IPS-NIHi7 (cell line): ENCODE results near the gene WDR13.
"Not testable (repeated sequence)": the region's sequence is repeated elsewhere in the genome, so short reads cannot be mapped to it uniquely, and the experiment has no call there.

Experiments used
- DNase-seq: peaks from one replicate; pipeline ENCODE4 v3.0.0; 2012; ENCODE audit warnings: mixed read lengths; ENCODE audit errors: extremely low spot score

Gene WDR13

GRCh38 chrX:48597353-48598264 lies at the start of gene WDR13:
WDR13 (plus strand) TSS chrX:48597492; CDS start chrX:48597997, 505 bp downstream.
- peak; percentile 88 for DNase-seq

- no peak for DNase-seq
Observed at GRCh38 chrX:48548871-48549270, 48.4 kb upstream of the WDR13 start.

GRCh38 chrX:48555731-48556325 lies 41.5 kb upstream of the WDR13 start:
- not testable (repeated sequence) for DNase-seq

GRCh38 chrX:48558271-48558670 lies 39.0 kb upstream of the WDR13 start:
- no peak for DNase-seq

GRCh38 chrX:48559636-48560035 lies 37.7 kb upstream of the WDR13 start:
- no peak for DNase-seq

GRCh38 chrX:48560056-48560455 lies 37.2 kb upstream of the WDR13 start:
- DNase-seq: no peak

- DNase-seq: no peak
Observed at GRCh38 chrX:48560681-48561080, 36.6 kb upstream of the WDR13 start.

GRCh38 chrX:48569958-48570357 lies 27.3 kb upstream of the WDR13 start:
- DNase-seq: no peak

GRCh38 chrX:48573690-48574269 lies 23.5 kb upstream of the WDR13 start:
- no peak for DNase-seq

GRCh38 chrX:48574270-48575266 lies 22.7 kb upstream of the WDR13 start, which contains the start of gene RBM3:
RBM3 (plus strand) TSS chrX:48574484; CDS start chrX:48575181, 697 bp downstream.
- peak; percentile 85 for DNase-seq

GRCh38 chrX:48575642-48576041 lies 21.6 kb upstream of the WDR13 start:
- no peak for DNase-seq

GRCh38 chrX:48576108-48576507 lies 21.2 kb upstream of the WDR13 start:
- DNase-seq: no peak

- no peak for DNase-seq
Observed at GRCh38 chrX:48578661-48579128, 18.6 kb upstream of the WDR13 start.

- DNase-seq: no peak
Observed at GRCh38 chrX:48579259-48579658, 18.0 kb upstream of the WDR13 start.

GRCh38 chrX:48580662-48581061 lies 16.6 kb upstream of the WDR13 start:
- DNase-seq: no peak

- no peak for DNase-seq
Observed at GRCh38 chrX:48584698-48585097, 12.6 kb upstream of the WDR13 start.

GRCh38 chrX:48589482-48590162 lies 7.7 kb upstream of the WDR13 start:
- no peak for DNase-seq

GRCh38 chrX:48590203-48591103 lies 6.8 kb upstream of the WDR13 start:
- no peak for DNase-seq

GRCh38 chrX:48591255-48591791 lies 6.0 kb upstream of the WDR13 start:
- DNase-seq: no peak
